Suprapubic skin (tissue), 4 donors: ENCODE data around the gene MRS2. TPM values are rescaled to one million over a fixed set of nuclear protein-coding genes. Genes with fewer than 3 reads are reported as not detected.

Source experiments
- DNase-seq, 2 donors: peaks; one replicate each; pipeline ENCODE4 v3.0.0-alpha.2; 2019; ENCODE audit warnings: low spot score in 2 of 2
- H3K27ac ChIP-seq: fragments of 200-600 bp; sonication (generic); one replicate; pipeline ENCODE4 v1.5.1; 2019
- H3K27me3 ChIP-seq: fragments of 200-600 bp; sonication (generic); one replicate; pipeline ENCODE4 v1.5.1; 2019
- H3K36me3 ChIP-seq: fragments of 200-600 bp; sonication (generic); one replicate; pipeline ENCODE4 v1.5.1; 2019
- H3K4me1 ChIP-seq: fragments of 200-600 bp; sonication (generic); one replicate; pipeline ENCODE4 v1.5.1; 2019
- H3K4me3 ChIP-seq: fragments of 200-600 bp; sonication (generic); one replicate; pipeline ENCODE4 v1.5.1; 2019; ENCODE audit warnings: mild to moderate bottlenecking
- H3K9me3 ChIP-seq: fragments of 200-600 bp; sonication (generic); one replicate; pipeline ENCODE4 v1.5.1; 2019
- EP300 ChIP-seq: sonication (generic); formaldehyde crosslinking; IDR thresholded peaks from one replicate; pipeline ENCODE4 v1.6.1; 2017; ENCODE audit warnings: antibody characterized with exemption
- POLR2A ChIP-seq, 2 donors: fragments of 450-650 bp; IDR thresholded peaks; one replicate each; pipeline ENCODE4 v1.6.1; 2017; ENCODE audit warnings: antibody characterized with exemption in 2 of 2, mild to moderate bottlenecking in 2 of 2, moderate library complexity in 2 of 2
- POLR2AphosphoS5 ChIP-seq, 3 donors: sonication (generic); formaldehyde crosslinking; IDR thresholded peaks; one replicate each; pipeline ENCODE4 v1.6.1; 2017; ENCODE audit warnings: antibody characterized with exemption in 3 of 3
- WGBS: methylation state at CpG from one replicate; pipeline ENCODE4 v1.1.5; 2018; 5-methylcytosine and 5-hydroxymethylcytosine counted together
- total RNA-seq, 4 donors: library from RNA; depleted of rRNA; stranded (reverse); fragments of >200 nt; gene quantifications; one replicate each; pipeline ENCODE4 v1.1.0, GENCODE V29; 2016
- TF ChIP-seq, protein P1 (sequence below), 2 donors: fragments of 200-600 bp in 1 of 2; fragments of 450-650 bp in 1 of 2; sonication (generic) in 1 of 2; IDR thresholded peaks; one replicate each; pipeline ENCODE4 v1.5.1; 2016 to 2019; ENCODE audit warnings: antibody characterized with exemption in 2 of 2, mild to moderate bottlenecking in 1 of 2, moderate library complexity in 1 of 2

The MRS2 gene, protein sequence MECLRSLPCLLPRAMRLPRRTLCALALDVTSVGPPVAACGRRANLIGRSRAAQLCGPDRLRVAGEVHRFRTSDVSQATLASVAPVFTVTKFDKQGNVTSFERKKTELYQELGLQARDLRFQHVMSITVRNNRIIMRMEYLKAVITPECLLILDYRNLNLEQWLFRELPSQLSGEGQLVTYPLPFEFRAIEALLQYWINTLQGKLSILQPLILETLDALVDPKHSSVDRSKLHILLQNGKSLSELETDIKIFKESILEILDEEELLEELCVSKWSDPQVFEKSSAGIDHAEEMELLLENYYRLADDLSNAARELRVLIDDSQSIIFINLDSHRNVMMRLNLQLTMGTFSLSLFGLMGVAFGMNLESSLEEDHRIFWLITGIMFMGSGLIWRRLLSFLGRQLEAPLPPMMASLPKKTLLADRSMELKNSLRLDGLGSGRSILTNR
- total RNA-seq = 10 to 100 TPM; 12.4 to 18.8 (median 14.6) TPM

DNA sequence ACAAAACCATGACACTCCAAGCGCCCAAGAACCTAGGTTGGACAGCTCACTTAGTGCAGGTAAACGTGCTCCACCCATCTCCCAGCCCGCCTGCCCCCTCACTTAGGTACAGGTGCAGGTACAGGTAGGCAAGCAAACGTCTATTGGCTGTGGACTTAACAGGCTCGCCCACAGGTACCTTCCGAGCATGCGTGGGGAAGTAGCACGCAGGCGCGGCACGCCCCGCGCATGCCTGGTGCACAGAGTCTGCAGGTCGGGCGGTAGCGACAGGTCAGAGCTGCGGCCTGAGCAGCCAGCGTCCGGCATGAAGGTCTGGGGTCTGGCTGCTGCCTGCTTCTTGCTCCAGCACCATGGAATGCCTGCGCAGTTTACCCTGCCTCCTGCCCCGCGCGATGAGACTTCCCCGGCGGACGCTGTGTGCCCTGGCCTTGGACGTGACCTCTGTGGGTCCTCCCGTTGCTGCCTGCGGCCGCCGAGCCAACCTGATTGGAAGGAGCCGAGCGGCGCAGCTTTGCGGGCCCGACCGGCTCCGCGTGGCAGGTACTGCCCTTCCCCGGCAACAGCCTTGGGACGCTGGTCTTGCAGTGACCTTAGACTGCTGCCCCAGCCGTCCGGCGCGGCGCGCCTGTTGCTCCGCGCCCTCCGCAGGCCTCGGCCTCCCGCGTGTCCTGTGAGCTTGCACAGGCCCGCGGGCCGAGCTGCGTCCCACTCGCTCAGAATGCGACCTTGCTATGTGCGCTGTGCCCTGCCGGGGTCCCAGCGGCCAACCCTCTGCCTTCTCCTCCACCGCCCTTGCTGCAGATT is at the start of gene MRS2:
TSS of gene MRS2 (plus strand) at position 240 of the 804 bp plus-strand sequence. CDS start at position 351, 111 bp downstream.
- TF ChIP-seq POLR2AphosphoS5 (IDR thresholded peaks at IDR 0.05) (no peak), POLR2A (IDR thresholded peaks at IDR 0.05) (no peak), EP300 (no peak)
- TF ChIP-seq, protein P1, sequence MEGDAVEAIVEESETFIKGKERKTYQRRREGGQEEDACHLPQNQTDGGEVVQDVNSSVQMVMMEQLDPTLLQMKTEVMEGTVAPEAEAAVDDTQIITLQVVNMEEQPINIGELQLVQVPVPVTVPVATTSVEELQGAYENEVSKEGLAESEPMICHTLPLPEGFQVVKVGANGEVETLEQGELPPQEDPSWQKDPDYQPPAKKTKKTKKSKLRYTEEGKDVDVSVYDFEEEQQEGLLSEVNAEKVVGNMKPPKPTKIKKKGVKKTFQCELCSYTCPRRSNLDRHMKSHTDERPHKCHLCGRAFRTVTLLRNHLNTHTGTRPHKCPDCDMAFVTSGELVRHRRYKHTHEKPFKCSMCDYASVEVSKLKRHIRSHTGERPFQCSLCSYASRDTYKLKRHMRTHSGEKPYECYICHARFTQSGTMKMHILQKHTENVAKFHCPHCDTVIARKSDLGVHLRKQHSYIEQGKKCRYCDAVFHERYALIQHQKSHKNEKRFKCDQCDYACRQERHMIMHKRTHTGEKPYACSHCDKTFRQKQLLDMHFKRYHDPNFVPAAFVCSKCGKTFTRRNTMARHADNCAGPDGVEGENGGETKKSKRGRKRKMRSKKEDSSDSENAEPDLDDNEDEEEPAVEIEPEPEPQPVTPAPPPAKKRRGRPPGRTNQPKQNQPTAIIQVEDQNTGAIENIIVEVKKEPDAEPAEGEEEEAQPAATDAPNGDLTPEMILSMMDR (IDR thresholded peaks at IDR 0.05) = no peak
- 0% methylated on average over 5 of the region's 63 CpGs for WGBS
- Histone ChIP-seq H3K36me3 (peaks cover 11% of the 10 kb centered on the region), H3K27me3 (peaks cover 9% of the 10 kb centered on the region), H3K9me3 (no peaks in the 10 kb centered on the region), H3K4me1 (peaks cover 26% of the 10 kb centered on the region), H3K27ac (peak within 1 kb of the TSS; percentile 82), H3K4me3 (peak within 1 kb of the TSS; percentile 95)
- peak; percentile 77 to 87 for DNase-seq

DNA sequence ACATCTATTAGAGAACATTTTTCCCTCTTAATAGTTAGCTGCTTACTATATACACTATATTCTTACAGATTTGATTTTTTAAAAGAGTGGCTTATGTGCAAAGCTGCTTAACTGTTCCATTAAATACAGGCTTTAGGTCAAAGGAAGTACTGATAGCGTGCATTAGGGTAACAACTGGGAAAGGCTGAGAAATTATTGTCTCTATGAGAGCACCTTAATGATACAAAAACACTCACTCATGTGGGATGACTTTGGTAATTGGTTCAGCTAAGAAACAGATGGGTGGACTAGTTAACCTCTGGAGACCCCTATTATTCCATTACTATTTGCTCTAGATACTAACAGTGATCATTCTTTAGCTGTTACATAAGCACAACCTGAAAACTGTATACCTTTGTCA is 48.9 kb upstream of the MRS2 start:
- no peak overlapping the region for H3K4me3 ChIP-seq
- H3K36me3 ChIP-seq = no peaks in the 10 kb centered on the region
- DNase-seq = no peak
- TF ChIP-seq POLR2A (IDR thresholded peaks at IDR 0.05) = no peak
- TF ChIP-seq EP300 = no peak
- TF ChIP-seq POLR2AphosphoS5 (IDR thresholded peaks at IDR 0.05) = no peak
- TF ChIP-seq, protein P1 (IDR thresholded peaks at IDR 0.05) = no peak
- no peaks in the 10 kb centered on the region for H3K27me3 ChIP-seq
- 86% methylated on average over 1 of the region's 1 CpG for WGBS
- H3K27ac ChIP-seq = no peak overlapping the region
- H3K9me3 ChIP-seq = no peaks in the 10 kb centered on the region
- H3K4me1 ChIP-seq = peaks cover 7% of the 10 kb centered on the region

DNA sequence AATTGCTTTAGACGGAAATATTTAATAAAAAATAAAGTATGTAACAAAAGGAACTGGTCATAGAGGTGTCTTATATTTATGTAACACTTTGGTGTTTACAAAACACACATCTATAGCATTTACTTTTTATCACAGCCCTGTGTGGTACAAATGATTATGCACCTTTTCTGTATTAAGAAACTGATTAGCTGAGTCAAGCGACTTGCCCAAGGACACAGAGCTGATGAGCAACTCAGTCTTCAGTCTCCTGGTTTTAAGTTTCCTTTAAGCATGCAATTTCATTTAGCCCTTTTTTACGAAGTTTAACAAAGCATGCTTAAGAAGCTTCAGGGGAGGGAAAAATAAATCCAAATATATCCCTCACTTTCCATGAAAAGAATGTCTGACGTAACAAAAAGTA is 47.3 kb upstream of the MRS2 start:
- TF ChIP-seq POLR2AphosphoS5 (IDR thresholded peaks at IDR 0.05) (no peak), POLR2A (IDR thresholded peaks at IDR 0.05) (no peak), EP300 (no peak)
- TF ChIP-seq, protein P1 (IDR thresholded peaks at IDR 0.05) = no peak
- 58% methylated on average over 4 of the region's 4 CpGs for WGBS
- Histone ChIP-seq H3K4me3 (no peak overlapping the region), H3K4me1 (peaks cover 17% of the 10 kb centered on the region), H3K9me3 (no peaks in the 10 kb centered on the region), H3K27me3 (no peaks in the 10 kb centered on the region), H3K27ac (no peak overlapping the region), H3K36me3 (no peaks in the 10 kb centered on the region)
- DNase-seq = no peak

DNA sequence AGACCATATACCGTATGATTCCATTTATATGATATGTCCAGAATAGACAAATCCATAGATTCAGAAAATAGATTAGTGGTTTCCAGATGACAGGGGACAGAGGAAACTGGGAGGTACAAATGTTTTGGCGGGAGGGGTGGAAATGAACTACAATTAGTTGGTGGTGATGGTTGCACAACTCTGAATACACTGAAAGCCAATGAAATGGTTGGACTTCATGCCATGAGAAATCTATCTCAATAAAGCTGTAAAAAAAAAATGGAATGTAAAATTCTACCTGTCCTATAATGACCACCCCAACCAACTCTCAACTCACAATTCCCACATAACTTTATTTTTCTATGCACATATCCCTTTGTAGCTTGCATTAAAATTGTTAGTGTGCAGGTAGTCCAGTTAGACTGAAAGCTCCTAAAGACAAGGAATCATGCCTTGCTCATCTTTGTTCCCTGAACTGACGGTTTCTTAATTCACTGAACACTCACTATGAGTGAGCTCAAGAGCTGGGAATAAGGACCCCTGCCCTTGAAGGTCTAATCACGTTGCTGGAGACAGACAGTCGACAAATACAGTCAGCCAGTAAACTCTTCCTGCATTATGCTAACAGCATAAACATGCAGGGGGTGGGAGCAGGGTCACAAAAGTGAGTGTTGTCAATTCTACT is 46.3 kb upstream of the MRS2 start:
- TF ChIP-seq EP300 = no peak
- TF ChIP-seq POLR2AphosphoS5 (IDR thresholded peaks at IDR 0.05) = no peak
- TF ChIP-seq, protein P1 (IDR thresholded peaks at IDR 0.05) = no peak
- TF ChIP-seq POLR2A (IDR thresholded peaks at IDR 0.05) = no peak
- 47% methylated on average over 5 of the region's 5 CpGs for WGBS

More for the DNA sequence above, 46.3 kb upstream of the MRS2 start:
- no peaks in the 10 kb centered on the region for H3K36me3 ChIP-seq
- H3K27ac ChIP-seq = no peak overlapping the region
- H3K9me3 ChIP-seq = no peaks in the 10 kb centered on the region
- H3K4me1 ChIP-seq = peaks cover 18% of the 10 kb centered on the region
- DNase-seq = no peak
- no peak overlapping the region for H3K4me3 ChIP-seq
- no peaks in the 10 kb centered on the region for H3K27me3 ChIP-seq
